Activated CD4-positive, alpha-beta T cell treated with anti-CD3 and anti-CD28 coated beads for 1 hour (primary cell): ENCODE measurements around the gene CRYGA.
"Not testable (repeated sequence)": the region's sequence is repeated elsewhere in the genome, so short reads cannot be mapped to it uniquely, and the experiment has no call there.

Source experiments
- DNase-seq: peaks from one replicate; pipeline ENCODE4 v3.0.0-alpha.2; 2020

Gene CRYGA

DNA sequence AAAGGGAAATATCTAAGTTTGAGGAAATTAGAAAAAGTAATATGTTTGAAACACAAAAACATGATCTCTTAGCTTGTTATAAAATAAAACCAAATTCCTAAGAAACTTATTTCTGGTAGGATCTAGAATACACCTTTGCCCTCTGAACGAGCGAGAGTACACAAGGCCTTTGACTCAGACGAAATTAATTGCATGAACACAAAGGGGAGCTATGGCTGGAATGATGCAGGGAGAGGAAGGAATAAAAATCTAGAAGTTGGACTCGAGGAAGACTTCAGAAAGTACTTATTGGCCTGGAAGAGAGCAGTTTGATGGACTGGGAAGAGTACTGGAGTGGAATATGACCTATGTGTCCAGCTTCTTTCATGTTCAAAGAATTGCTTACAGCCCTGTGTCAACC lies 38.1 kb downstream of the CRYGA start:
- DNase-seq = no peak

DNA sequence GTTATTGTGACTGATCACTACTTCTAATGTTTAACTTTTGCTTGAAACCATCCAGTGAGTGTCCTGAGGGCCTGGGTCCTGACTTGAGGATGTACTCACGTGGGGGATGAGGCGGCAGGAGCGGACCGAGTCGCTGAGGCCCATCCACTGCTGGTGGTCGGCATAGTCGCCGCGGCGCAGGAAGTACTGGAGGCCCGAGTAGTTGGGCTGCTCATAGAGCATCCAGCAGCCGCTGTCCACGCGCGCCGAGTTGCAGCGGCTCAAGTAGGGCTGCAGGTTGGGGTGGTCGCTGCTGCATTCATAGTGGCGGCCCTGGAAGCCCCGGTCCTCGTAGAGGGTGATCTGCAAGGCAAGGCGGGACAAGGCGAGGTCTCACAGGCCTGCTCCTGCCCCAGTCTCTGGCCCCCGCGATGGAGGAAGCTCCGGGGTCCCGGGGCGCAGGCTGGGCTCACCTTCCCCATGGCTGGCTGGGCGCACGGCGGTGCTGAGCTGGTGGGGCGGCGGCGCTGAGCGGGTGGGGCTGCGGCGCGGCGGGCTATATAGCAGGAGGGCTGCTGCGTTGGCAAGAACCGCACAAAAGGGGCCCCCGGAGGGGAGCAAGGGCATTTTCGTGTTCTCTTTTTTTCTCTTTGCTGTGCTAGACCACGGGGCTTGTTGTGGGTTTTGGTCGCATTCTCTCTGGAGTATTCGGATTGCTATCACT lies 39.2 kb downstream of the CRYGA start, which contains the start of gene CRYGD:
Gene CRYGD, minus strand, starts transcription at position 512 of the 703 bp plus-strand sequence. Its CDS starts 51 bp downstream, at position 461.
- DNase-seq = not testable (repeated sequence)

DNA sequence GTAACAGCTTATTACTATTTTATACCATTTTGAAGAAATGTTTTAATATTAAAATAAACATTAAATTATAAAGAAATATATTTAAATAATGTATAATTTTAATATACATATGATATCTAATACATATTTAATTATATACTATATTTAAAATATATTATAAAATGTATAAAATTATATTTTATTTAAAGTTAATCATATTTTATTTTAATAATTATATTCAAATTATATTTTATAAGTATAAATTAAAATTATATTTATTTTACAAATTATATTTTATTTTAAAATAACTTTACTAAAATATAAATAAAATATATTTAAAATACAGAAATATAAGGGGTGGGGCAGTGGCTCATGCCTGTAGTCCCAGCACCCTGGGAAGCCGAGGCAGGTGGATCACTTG lies 41.1 kb downstream of the CRYGA start:
- DNase-seq = no peak

DNA sequence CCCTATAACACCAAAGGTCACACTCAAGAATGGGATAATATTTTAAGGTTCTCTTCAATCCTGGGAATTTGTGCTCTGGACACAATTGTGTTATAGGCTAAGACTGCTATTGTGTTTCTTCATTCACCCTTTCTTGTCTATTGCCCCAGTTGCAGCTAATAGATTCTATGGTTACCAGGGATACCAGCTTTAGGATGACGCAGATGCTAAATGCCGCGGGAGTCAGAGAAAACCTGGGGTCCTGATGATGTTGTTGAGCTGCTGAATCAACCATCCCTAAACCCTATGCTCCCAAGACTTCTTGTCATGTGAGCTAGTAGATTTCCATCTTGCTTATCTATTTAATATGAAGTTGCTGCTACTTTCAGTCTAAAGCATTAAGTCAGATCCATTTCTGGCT lies 44.5 kb downstream of the CRYGA start:
- no peak for DNase-seq

DNA sequence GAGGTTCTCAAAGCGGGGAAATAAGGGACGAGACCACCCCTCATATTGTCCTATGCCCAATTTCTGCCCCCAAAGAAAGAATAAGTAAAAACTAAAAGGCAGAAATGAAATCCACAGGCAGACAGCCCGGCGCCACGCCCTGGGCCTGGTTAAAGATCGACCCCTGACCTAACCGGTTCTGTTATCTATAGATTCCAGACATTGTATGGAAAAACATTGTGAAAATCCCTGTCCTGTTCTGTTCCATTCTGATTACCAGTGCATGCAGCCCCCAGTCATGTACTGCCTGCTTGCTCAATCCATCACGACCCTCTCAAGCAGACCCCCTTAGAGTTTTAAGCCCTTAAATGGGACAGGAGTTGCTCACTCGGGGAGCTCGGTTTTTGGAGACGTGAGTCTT lies 46.0 kb downstream of the CRYGA start:
- DNase-seq = not testable (repeated sequence)

DNA sequence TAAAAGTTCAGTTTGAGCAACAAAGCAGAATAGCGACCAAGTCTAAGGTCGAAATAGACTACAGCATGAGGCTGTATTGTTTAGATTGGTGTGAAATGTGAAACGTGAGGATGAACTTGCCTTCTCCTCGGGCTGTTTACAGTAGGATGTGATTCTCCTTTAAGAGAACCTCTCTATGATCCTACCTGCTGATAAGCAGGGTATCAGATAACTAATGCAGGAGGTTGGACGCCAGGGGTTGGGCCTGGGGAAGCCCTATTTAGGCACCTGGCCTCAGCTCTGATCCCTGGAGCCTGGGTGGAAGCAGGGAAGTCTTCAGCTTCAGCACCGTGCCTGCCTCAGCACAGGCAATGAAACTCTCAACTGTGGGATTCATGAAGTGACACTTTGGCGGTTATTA lies 50.4 kb downstream of the CRYGA start:
- DNase-seq = no peak

DNA sequence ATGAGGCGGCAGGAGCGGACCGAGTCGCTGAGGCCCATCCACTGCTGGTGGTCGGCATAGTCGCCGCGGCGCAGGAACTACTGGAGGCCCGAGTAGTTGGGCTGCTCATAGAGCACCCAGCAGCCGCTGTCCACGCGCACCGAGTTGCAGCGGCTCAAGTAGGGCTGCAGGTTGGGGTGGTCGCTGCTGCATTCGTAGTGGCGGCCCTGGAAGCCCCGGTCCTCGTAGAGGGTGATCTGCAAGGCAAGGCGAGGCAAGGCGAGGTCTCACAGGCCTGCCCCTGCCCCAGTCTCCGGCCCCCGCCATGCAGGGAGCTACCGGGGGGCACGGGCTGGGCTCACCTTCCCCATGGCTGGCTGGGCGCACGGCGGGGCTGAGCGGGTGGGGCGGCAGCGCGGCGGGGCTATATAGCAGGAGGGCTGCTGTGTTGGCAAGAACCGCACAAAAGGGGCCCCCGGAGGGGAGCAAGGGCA lies 51.1 kb downstream of the CRYGA start:
- not testable (repeated sequence) for DNase-seq
